Mesenchymal stem cell (in vitro differentiated cells and primary cell): ENCODE measurements around the gene SIX1.

ENCODE experiments used
- DNase-seq: peaks from one replicate; pipeline ENCODE4 v3.0.0-alpha.2; 2013
- H2AFZ ChIP-seq: one replicate; pipeline ENCODE4 v1.6.1; 2013; ENCODE audit warnings: low read depth, mild to moderate bottlenecking, control low read depth, inconsistent platforms, low read length, moderate library complexity
- H2AK5ac ChIP-seq: 2 replicates; pipeline ENCODE4 v1.6.1; 2013; ENCODE audit warnings: low read length, moderate library complexity, mild to moderate bottlenecking, inconsistent platforms; ENCODE audit not compliant: severe bottlenecking
- H2BK120ac ChIP-seq: one replicate; pipeline ENCODE4 v1.6.1; 2013; ENCODE audit warnings: low read depth, mild to moderate bottlenecking, inconsistent platforms, low read length, moderate library complexity
- H2BK12ac ChIP-seq, 2 experiments: one replicate each; pipeline ENCODE4 v1.6.1; 2013; ENCODE audit warnings: inconsistent platforms in 2 of 2, low read length in 2 of 2, mild to moderate bottlenecking in 2 of 2, moderate library complexity in 2 of 2, control low read depth in 1 of 2
- H2BK15ac ChIP-seq: one replicate; pipeline ENCODE4 v1.6.1; 2013; ENCODE audit warnings: mild to moderate bottlenecking, low read depth, inconsistent platforms; ENCODE audit not compliant: poor library complexity, severe bottlenecking
- H2BK5ac ChIP-seq: 2 replicates; pipeline ENCODE4 v1.6.1; 2013; ENCODE audit warnings: low read depth, mild to moderate bottlenecking, low read length, control low read depth, inconsistent platforms; ENCODE audit not compliant: poor library complexity, severe bottlenecking
- H3K14ac ChIP-seq, 2 experiments: one replicate each; pipeline ENCODE4 v1.6.1; 2013; ENCODE audit warnings: inconsistent platforms in 2 of 2, low read length in 2 of 2, control low read depth in 1 of 2, mild to moderate bottlenecking in 1 of 2, moderate library complexity in 1 of 2
- H3K18ac ChIP-seq, 2 experiments: one replicate each; pipeline ENCODE4 v1.6.1; 2013; ENCODE audit warnings: inconsistent platforms in 2 of 2, low read length in 2 of 2, control low read depth in 1 of 2, low read depth in 1 of 2, mild to moderate bottlenecking in 1 of 2
- H3K23ac ChIP-seq, 2 experiments: one replicate each; pipeline ENCODE4 v1.6.1; 2013; ENCODE audit warnings: inconsistent platforms in 2 of 2, low read length in 2 of 2, mild to moderate bottlenecking in 2 of 2, moderate library complexity in 2 of 2, control low read depth in 1 of 2
- H3K27ac ChIP-seq: 2 replicates; pipeline ENCODE4 v1.5.1; 2013; ENCODE audit warnings: mild to moderate bottlenecking, moderate library complexity, low read length, control low read depth, inconsistent platforms; ENCODE audit not compliant: poor library complexity, severe bottlenecking
- H3K27me3 ChIP-seq, 2 experiments: 2 replicates each; pipeline versions ENCODE4 v1.6.1 to v1.7.0; 2013; ENCODE audit warnings: low read length in 2 of 2, mild to moderate bottlenecking in 2 of 2, moderate library complexity in 2 of 2, control low read depth in 1 of 2, inconsistent platforms in 1 of 2; ENCODE audit not compliant: control insufficient read depth in 1 of 2, insufficient read depth in 1 of 2
- H3K36me3 ChIP-seq, 2 experiments: 2 replicates each; pipeline versions ENCODE4 v1.6.1 to v1.7.0; 2013; ENCODE audit warnings: low read length in 2 of 2, control low read depth in 1 of 2, inconsistent platforms in 1 of 2, low read depth in 1 of 2, mild to moderate bottlenecking in 1 of 2; ENCODE audit not compliant: insufficient read depth in 2 of 2, control insufficient read depth in 1 of 2
- H3K4ac ChIP-seq, 2 experiments: one replicate each; pipeline ENCODE4 v1.6.1; 2013; ENCODE audit warnings: inconsistent platforms in 2 of 2, low read length in 2 of 2, mild to moderate bottlenecking in 2 of 2, moderate library complexity in 2 of 2, control low read depth in 1 of 2, low read depth in 1 of 2
- H3K4me1 ChIP-seq: 2 replicates; pipeline ENCODE4 v1.6.1; 2013; ENCODE audit warnings: low read depth, low read length, control low read depth; ENCODE audit not compliant: control insufficient read depth, insufficient read depth
- H3K4me2 ChIP-seq: 2 replicates; pipeline ENCODE4 v1.6.1; 2013; ENCODE audit warnings: low read length, mild to moderate bottlenecking, inconsistent platforms; ENCODE audit not compliant: poor library complexity, severe bottlenecking
- H3K4me3 ChIP-seq, 2 experiments: 2 replicates each; pipeline versions ENCODE4 v1.5.1 to v1.7.0; 2013; ENCODE audit warnings: low read length in 2 of 2, mild to moderate bottlenecking in 2 of 2, control low read depth in 1 of 2, low read depth in 1 of 2; ENCODE audit not compliant: insufficient read depth in 1 of 2
- H3K79me1 ChIP-seq: replicated peaks from 2 replicates; pipeline ENCODE4 v1.6.1; 2013; ENCODE audit warnings: mild to moderate bottlenecking, control low read depth, low read length, inconsistent platforms; ENCODE audit not compliant: poor library complexity, severe bottlenecking
- H3K9ac ChIP-seq: 2 replicates; pipeline ENCODE4 v1.7.0; 2013; ENCODE audit warnings: mild to moderate bottlenecking, low read length, moderate library complexity
- H3K9me3 ChIP-seq: 2 replicates; pipeline ENCODE4 v1.7.0; 2013; ENCODE audit warnings: mild to moderate bottlenecking, low read length; ENCODE audit not compliant: control insufficient read depth
- H4K8ac ChIP-seq: one replicate; pipeline ENCODE4 v1.6.1; 2013; ENCODE audit warnings: inconsistent platforms, mild to moderate bottlenecking, low read length, moderate library complexity
- H4K91ac ChIP-seq: one replicate; pipeline ENCODE4 v1.6.1; 2013; ENCODE audit warnings: mild to moderate bottlenecking, low read length, inconsistent platforms
- WGBS: methylation state at CpG from one replicate; pipeline ENCODE4 v1.1.7; 2013; ENCODE audit warnings: mixed read lengths; 5-methylcytosine and 5-hydroxymethylcytosine counted together

The SIX1 gene

GRCh38 chr14:60622210-60622916 is 26.9 kb downstream of the SIX1 start:
- Histone ChIP-seq H2BK120ac (no peak overlapping the region), H3K14ac (no peak overlapping the region), H3K9me3 (no peaks in the 10 kb centered on the region)

GRCh38 chr14:60621386-60621785 is 27.9 kb downstream of the SIX1 start:
- no peak overlapping the region for H2AFZ ChIP-seq
- no peak overlapping the region for H4K91ac ChIP-seq
- H2AK5ac ChIP-seq: no peak overlapping the region
- no peak overlapping the region for H3K23ac ChIP-seq
- no peak overlapping the region for H2BK120ac ChIP-seq
- no peaks in the 10 kb centered on the region for H3K9me3 ChIP-seq
- H3K14ac ChIP-seq: no peak overlapping the region
- H3K9ac ChIP-seq: no peak overlapping the region
- no peak overlapping the region for H2BK12ac ChIP-seq
- no peak overlapping the region for H3K4me3 ChIP-seq
- no peak overlapping the region for H3K4ac ChIP-seq
- peaks cover 2% of the 10 kb centered on the region for H3K4me1 ChIP-seq
- no peak overlapping the region for H3K27ac ChIP-seq
- H2BK5ac ChIP-seq: no peak overlapping the region
- H3K18ac ChIP-seq: no peak overlapping the region
- no peak overlapping the region for H2BK15ac ChIP-seq
- peaks cover 17% of the 10 kb centered on the region for H3K79me1 ChIP-seq
- no peak overlapping the region for H4K8ac ChIP-seq
- DNase-seq: no peak
- H3K36me3 ChIP-seq: no peaks in the 10 kb centered on the region
- no peaks in the 10 kb centered on the region for H3K27me3 ChIP-seq
- H3K4me2 ChIP-seq: no peak overlapping the region

More at GRCh38 chr14:60622210-60622916, 26.9 kb downstream of the SIX1 start:
- Histone ChIP-seq H2BK5ac (no peak overlapping the region), H3K18ac (no peak overlapping the region), H4K91ac (no peak overlapping the region), H3K27ac (peak overlapping the region; percentile 31), H3K4ac (no peak overlapping the region), H3K4me2 (no peak overlapping the region), H2AK5ac (no peak overlapping the region), H3K4me1 (peaks cover 2% of the 10 kb centered on the region), H3K4me3 (peak overlapping the region in 1 of 2 experiments; percentile 26), H4K8ac (no peak overlapping the region), H3K27me3 (no peaks in the 10 kb centered on the region), H2AFZ (no peak overlapping the region), H3K79me1 (peaks cover 19% of the 10 kb centered on the region), H2BK15ac (no peak overlapping the region), H3K36me3 (no peaks in the 10 kb centered on the region), H2BK12ac (no peak overlapping the region), H3K23ac (no peak overlapping the region), H3K9ac (peak overlapping the region; percentile 45)
- DNase-seq: no peak
- 87% methylated on average over 5 of the region's 5 CpGs for WGBS

- Histone ChIP-seq H2BK120ac (no peak overlapping the region), H3K4me1 (peaks cover 2% of the 10 kb centered on the region), H3K27ac (no peak overlapping the region), H2BK12ac (no peak overlapping the region), H3K9me3 (peaks cover under 1% of the 10 kb centered on the region), H2BK15ac (no peak overlapping the region), H2AFZ (no peak overlapping the region), H3K4ac (no peak overlapping the region), H3K9ac (no peak overlapping the region), H3K14ac (no peak overlapping the region), H3K36me3 (no peaks in the 10 kb centered on the region), H3K4me2 (no peak overlapping the region), H4K91ac (no peak overlapping the region), H3K4me3 (no peak overlapping the region), H3K18ac (no peak overlapping the region), H2AK5ac (peak overlapping the region; percentile 27), H4K8ac (no peak overlapping the region), H2BK5ac (no peak overlapping the region), H3K79me1 (peaks cover 23% of the 10 kb centered on the region), H3K27me3 (no peaks in the 10 kb centered on the region), H3K23ac (no peak overlapping the region)
- no peak for DNase-seq
- WGBS: 70% methylated on average over 1 of the region's 2 CpGs
Measured at GRCh38 chr14:60618241-60618640, 31.0 kb downstream of the SIX1 start.

GRCh38 chr14:60616461-60616959 is 32.8 kb downstream of the SIX1 start:
- H3K23ac ChIP-seq: no peak overlapping the region
- H2BK12ac ChIP-seq: no peak overlapping the region
- H2BK120ac ChIP-seq: no peak overlapping the region
- no peak overlapping the region for H3K18ac ChIP-seq
- no peak overlapping the region for H3K4ac ChIP-seq
- H3K4me2 ChIP-seq: peak overlapping the region; percentile 20
- H3K14ac ChIP-seq: no peak overlapping the region
- H3K27me3 ChIP-seq: no peaks in the 10 kb centered on the region
- no peak for DNase-seq
- no peak overlapping the region for H2BK15ac ChIP-seq
- H3K27ac ChIP-seq: peak overlapping the region; percentile 31
- peaks cover 19% of the 10 kb centered on the region for H3K79me1 ChIP-seq
- H3K4me3 ChIP-seq: no peak overlapping the region
- no peak overlapping the region for H2BK5ac ChIP-seq
- H3K9me3 ChIP-seq: peaks cover 2% of the 10 kb centered on the region
- WGBS: 69% methylated on average over 8 of the region's 11 CpGs
- no peak overlapping the region for H4K91ac ChIP-seq
- peaks cover 2% of the 10 kb centered on the region for H3K4me1 ChIP-seq
- H2AK5ac ChIP-seq: no peak overlapping the region
- H4K8ac ChIP-seq: no peak overlapping the region
- no peak overlapping the region for H2AFZ ChIP-seq
- H3K9ac ChIP-seq: no peak overlapping the region
- H3K36me3 ChIP-seq: no peaks in the 10 kb centered on the region
